HEK293 (cell line): ENCODE data around the gene TM4SF5.

ENCODE experiments used
- ZBTB20 ChIP-seq: fragments of 450-650 bp; formaldehyde crosslinking; IDR thresholded peaks from 2 replicates; pipeline ENCODE4 v1.5.1; 2016; ENCODE audit warnings: missing biosample characterization, missing genetic modification characterization
- ZFP41 ChIP-seq: fragments of 450-650 bp; formaldehyde crosslinking; IDR thresholded peaks from 2 replicates; pipeline ENCODE4 v1.5.1; 2016; ENCODE audit warnings: missing biosample characterization, missing genetic modification characterization, borderline replicate concordance
- ZNF223 ChIP-seq: fragments of 450-650 bp; formaldehyde crosslinking; IDR thresholded peaks from 2 replicates; pipeline ENCODE4 v1.5.1; 2016; ENCODE audit warnings: missing biosample characterization, missing genetic modification characterization
- ZNF24 ChIP-seq: fragments of 450-650 bp; formaldehyde crosslinking; IDR thresholded peaks from 2 replicates; pipeline ENCODE4 v1.5.1; 2016; ENCODE audit warnings: missing biosample characterization, missing genetic modification characterization
- ZNF626 ChIP-seq: fragments of 450-650 bp; sonication (Bioruptor Pico); formaldehyde crosslinking; IDR thresholded peaks from 2 replicates; pipeline ENCODE4 v1.5.1; 2018; ENCODE audit warnings: missing biosample characterization, missing genetic modification characterization, inconsistent platforms
- ZXDB ChIP-seq: fragments of 450-650 bp; formaldehyde crosslinking; IDR thresholded peaks from 2 replicates; pipeline ENCODE4 v1.5.1; 2016; ENCODE audit warnings: missing biosample characterization, missing genetic modification characterization
- TF ChIP-seq, protein P1 (sequence below): fragments of 450-650 bp; formaldehyde crosslinking; IDR thresholded peaks from 2 replicates; pipeline ENCODE4 v1.5.1; 2016; ENCODE audit warnings: missing biosample characterization, missing genetic modification characterization
- TF ChIP-seq, protein P2 (sequence below): fragments of 450-650 bp; formaldehyde crosslinking; IDR thresholded peaks from 2 replicates; pipeline ENCODE4 v1.5.1; 2016; ENCODE audit warnings: missing biosample characterization, missing genetic modification characterization
- TF ChIP-seq, protein P3 (sequence below): fragments of 450-650 bp; formaldehyde crosslinking; IDR thresholded peaks from 2 replicates; pipeline ENCODE4 v1.5.1; 2016; ENCODE audit warnings: missing biosample characterization, missing genetic modification characterization
- TF ChIP-seq, protein P4 (sequence below): fragments of 450-650 bp; IDR thresholded peaks from 2 replicates; pipeline ENCODE4 v1.5.1; 2018; ENCODE audit warnings: missing biosample characterization, missing genetic modification characterization

DNA sequence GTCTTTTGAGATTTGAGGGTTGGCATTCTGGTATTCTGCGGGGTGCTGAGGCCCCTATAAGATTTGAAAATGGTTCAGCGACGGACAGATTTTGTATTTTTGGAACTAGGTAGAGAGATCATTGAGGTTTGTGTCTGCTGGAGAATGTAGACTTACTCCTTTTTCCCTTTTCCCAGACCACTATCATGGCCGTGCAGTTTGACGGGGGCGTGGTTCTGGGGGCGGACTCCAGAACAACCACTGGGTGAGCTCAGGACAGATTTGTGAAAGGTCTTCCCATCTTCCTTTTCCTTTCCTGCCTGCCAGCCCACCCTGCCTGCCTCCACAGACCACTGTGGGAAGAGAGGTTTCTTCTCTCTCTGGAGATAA is 24.9 kb downstream of the TM4SF5 start:
- TF ChIP-seq, protein P1, sequence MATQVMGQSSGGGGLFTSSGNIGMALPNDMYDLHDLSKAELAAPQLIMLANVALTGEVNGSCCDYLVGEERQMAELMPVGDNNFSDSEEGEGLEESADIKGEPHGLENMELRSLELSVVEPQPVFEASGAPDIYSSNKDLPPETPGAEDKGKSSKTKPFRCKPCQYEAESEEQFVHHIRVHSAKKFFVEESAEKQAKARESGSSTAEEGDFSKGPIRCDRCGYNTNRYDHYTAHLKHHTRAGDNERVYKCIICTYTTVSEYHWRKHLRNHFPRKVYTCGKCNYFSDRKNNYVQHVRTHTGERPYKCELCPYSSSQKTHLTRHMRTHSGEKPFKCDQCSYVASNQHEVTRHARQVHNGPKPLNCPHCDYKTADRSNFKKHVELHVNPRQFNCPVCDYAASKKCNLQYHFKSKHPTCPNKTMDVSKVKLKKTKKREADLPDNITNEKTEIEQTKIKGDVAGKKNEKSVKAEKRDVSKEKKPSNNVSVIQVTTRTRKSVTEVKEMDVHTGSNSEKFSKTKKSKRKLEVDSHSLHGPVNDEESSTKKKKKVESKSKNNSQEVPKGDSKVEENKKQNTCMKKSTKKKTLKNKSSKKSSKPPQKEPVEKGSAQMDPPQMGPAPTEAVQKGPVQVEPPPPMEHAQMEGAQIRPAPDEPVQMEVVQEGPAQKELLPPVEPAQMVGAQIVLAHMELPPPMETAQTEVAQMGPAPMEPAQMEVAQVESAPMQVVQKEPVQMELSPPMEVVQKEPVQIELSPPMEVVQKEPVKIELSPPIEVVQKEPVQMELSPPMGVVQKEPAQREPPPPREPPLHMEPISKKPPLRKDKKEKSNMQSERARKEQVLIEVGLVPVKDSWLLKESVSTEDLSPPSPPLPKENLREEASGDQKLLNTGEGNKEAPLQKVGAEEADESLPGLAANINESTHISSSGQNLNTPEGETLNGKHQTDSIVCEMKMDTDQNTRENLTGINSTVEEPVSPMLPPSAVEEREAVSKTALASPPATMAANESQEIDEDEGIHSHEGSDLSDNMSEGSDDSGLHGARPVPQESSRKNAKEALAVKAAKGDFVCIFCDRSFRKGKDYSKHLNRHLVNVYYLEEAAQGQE (tag by site-specific recombination), result no peak
- TF ChIP-seq ZNF626 (tag by site-specific recombination), result no peak
- no peak for TF ChIP-seq ZBTB20 (tag by site-specific recombination)
- no peak for TF ChIP-seq ZNF24
- TF ChIP-seq, protein P2, sequence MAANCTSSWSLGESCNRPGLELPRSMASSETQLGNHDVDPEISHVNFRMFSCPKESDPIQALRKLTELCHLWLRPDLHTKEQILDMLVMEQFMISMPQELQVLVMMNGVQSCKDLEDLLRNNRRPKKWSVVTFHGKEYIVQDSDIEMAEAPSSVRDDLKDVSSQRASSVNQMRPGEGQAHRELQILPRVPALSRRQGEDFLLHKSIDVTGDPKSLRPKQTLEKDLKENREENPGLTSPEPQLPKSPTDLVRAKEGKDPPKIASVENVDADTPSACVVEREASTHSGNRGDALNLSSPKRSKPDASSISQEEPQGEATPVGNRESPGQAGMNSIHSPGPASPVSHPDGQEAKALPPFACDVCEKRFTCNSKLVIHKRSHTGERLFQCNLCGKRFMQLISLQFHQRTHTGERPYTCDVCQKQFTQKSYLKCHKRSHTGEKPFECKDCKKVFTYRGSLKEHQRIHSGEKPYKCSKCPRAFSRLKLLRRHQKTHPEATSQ (tag by site-specific recombination), result no peak
- TF ChIP-seq, protein P3, sequence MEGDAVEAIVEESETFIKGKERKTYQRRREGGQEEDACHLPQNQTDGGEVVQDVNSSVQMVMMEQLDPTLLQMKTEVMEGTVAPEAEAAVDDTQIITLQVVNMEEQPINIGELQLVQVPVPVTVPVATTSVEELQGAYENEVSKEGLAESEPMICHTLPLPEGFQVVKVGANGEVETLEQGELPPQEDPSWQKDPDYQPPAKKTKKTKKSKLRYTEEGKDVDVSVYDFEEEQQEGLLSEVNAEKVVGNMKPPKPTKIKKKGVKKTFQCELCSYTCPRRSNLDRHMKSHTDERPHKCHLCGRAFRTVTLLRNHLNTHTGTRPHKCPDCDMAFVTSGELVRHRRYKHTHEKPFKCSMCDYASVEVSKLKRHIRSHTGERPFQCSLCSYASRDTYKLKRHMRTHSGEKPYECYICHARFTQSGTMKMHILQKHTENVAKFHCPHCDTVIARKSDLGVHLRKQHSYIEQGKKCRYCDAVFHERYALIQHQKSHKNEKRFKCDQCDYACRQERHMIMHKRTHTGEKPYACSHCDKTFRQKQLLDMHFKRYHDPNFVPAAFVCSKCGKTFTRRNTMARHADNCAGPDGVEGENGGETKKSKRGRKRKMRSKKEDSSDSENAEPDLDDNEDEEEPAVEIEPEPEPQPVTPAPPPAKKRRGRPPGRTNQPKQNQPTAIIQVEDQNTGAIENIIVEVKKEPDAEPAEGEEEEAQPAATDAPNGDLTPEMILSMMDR (tag by site-specific recombination), result no peak
- no peak for TF ChIP-seq ZXDB (tag by site-specific recombination)
- no peak for TF ChIP-seq ZFP41 (tag by site-specific recombination)
- TF ChIP-seq, protein P4, sequence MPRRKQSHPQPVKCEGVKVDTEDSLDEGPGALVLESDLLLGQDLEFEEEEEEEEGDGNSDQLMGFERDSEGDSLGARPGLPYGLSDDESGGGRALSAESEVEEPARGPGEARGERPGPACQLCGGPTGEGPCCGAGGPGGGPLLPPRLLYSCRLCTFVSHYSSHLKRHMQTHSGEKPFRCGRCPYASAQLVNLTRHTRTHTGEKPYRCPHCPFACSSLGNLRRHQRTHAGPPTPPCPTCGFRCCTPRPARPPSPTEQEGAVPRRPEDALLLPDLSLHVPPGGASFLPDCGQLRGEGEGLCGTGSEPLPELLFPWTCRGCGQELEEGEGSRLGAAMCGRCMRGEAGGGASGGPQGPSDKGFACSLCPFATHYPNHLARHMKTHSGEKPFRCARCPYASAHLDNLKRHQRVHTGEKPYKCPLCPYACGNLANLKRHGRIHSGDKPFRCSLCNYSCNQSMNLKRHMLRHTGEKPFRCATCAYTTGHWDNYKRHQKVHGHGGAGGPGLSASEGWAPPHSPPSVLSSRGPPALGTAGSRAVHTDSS (tag by site-specific recombination), result no peak
- TF ChIP-seq ZNF223 (tag by site-specific recombination), result no peak
